ENCODE measurements around the gene METTL23. TPM values are rescaled to one million over a fixed set of nuclear protein-coding genes. Genes with fewer than 3 reads are reported as not detected.
"Not testable (repeated sequence)": the region's sequence is repeated elsewhere in the genome, so short reads cannot be mapped to it uniquely, and the experiment has no call there.

METTL23 gene
- polyA plus RNA-seq, 1 experiment, result 54.4 TPM

DNA sequence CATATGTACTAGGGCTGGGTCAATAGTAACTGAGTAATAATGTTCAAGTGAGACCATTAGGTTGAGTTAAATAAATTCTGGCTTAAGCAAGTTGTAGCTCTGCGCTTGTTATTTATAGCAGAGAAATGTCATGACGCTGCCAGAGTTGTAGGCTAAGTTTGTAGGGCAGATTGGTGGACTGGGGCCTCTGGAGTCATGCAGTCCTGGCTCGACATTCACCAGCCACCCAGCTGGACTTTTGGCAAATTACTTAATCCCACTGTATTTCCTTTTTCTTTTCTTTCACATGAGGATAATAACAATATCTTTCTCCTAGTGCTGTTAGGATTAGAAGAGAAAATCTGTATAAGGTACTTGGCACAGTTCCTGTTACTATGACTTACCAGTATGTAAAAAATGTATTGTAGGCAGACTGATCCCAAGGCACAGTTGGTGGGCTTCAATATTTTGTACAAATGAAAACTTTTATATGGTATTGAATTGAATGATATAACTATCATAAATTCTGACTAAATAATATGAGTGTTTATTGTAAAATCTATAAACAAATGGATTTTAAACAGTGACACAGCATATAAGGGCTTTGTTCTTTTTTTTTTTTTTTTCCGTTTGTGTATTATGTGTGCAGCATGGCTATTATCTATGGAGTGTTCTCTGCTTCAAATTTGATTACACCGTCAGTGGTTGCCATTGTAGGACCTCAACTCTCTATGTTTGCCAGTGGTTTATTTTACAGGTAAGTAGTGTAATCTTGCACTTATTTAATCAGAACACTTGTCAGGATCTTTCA lies 13.9 kb downstream of the METTL23 start:
- Histone ChIP-seq H3K9me3 (ENCODE audit: control insufficient read depth, insufficient read depth, low read length) (no peaks in the 10 kb centered on the region; the same call in 1 of the 2 replicates), H3K4me3 (ENCODE audit: low read depth, low read length) (peak overlapping the region; percentile 7; the same call in 1 of the 2 replicates), H3K27me3 (ENCODE audit: control insufficient read depth, insufficient read depth, low read length) (no peaks in the 10 kb centered on the region), H3K27ac (ENCODE audit: low read depth, low read length) (peak overlapping the region; percentile 47)
- no peak for DNase-seq (ENCODE audit: low read depth, low spot score)
- ChIA-PET CTCF (interaction anchor here (0.7 to 1.0 kb wide), 2 partner anchors 15 to 348 kb away, joined by 3 read pairs; no protein-coding TSS in a partner anchor), POLR2A (no interaction called here)
- TF ChIP-seq, protein P1, sequence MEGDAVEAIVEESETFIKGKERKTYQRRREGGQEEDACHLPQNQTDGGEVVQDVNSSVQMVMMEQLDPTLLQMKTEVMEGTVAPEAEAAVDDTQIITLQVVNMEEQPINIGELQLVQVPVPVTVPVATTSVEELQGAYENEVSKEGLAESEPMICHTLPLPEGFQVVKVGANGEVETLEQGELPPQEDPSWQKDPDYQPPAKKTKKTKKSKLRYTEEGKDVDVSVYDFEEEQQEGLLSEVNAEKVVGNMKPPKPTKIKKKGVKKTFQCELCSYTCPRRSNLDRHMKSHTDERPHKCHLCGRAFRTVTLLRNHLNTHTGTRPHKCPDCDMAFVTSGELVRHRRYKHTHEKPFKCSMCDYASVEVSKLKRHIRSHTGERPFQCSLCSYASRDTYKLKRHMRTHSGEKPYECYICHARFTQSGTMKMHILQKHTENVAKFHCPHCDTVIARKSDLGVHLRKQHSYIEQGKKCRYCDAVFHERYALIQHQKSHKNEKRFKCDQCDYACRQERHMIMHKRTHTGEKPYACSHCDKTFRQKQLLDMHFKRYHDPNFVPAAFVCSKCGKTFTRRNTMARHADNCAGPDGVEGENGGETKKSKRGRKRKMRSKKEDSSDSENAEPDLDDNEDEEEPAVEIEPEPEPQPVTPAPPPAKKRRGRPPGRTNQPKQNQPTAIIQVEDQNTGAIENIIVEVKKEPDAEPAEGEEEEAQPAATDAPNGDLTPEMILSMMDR (IDR thresholded peaks at IDR 0.05; ENCODE audit: low read depth, low read length), result no peak

DNA sequence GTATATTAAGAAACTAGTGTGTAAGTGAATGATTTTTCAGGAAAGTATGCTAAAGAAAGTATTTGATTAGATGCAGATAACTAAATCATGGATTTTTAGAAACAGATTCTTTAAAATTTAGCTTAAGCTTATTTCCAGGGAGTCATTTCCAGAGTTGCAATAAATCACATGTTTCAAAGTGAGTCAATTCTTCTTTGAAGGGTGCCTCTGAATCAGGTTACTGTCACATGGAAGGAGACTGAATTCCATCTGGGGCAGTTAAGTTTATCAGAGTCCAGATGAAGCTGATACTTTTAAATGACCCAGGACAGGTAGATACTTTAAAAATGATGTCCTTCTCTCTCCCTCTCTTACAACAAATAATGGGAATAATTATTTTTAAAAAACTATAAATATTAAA lies 16.3 kb downstream of the METTL23 start:
- Histone ChIP-seq H3K9me3 (ENCODE audit: control insufficient read depth, insufficient read depth, low read length) (no peaks in the 10 kb centered on the region), H3K4me3 (ENCODE audit: low read depth, low read length) (no peak overlapping the region), H3K27ac (ENCODE audit: low read depth, low read length) (no peak overlapping the region), H3K27me3 (ENCODE audit: control insufficient read depth, insufficient read depth, low read length) (no peaks in the 10 kb centered on the region)
- CTCF ChIA-PET, result interaction anchor here (1.5 kb wide), 1 partner anchor 313 kb away, joined by 3 read pairs; no protein-coding TSS in a partner anchor
- DNase-seq (ENCODE audit: low read depth, low spot score), result no peak
- TF ChIP-seq, protein P1 (IDR thresholded peaks at IDR 0.05; ENCODE audit: low read depth, low read length), result no peak
- POLR2A ChIA-PET, result interaction anchor here (0.5 kb wide), 1 partner anchor 50 kb away, joined by 3 read pairs; no protein-coding TSS in a partner anchor

DNA sequence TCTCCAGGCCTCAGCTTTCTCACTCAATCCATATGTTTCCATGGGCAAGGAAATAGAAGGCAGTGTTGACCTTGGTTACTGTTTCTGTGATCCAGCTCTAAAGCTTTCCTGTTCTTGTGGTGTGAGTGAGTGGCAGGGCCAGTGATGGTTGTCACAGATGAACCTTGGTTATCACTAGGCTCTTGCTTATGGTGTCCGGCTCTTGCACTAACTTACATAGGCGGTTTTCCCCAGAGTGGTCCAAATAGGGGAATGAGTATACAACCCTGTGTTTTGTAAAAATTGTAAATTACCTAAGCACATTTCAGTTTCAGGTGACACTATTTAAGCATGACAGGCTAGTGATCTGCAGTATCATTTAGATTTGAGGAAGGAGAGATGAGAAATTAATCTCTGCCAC lies 18.1 kb downstream of the METTL23 start:
- Histone ChIP-seq H3K27me3 (ENCODE audit: control insufficient read depth, insufficient read depth, low read length) (no peaks in the 10 kb centered on the region), H3K27ac (ENCODE audit: low read depth, low read length) (no peak overlapping the region), H3K9me3 (ENCODE audit: control insufficient read depth, insufficient read depth, low read length) (no peaks in the 10 kb centered on the region), H3K4me3 (ENCODE audit: low read depth, low read length) (no peak overlapping the region)
- ChIA-PET CTCF (no interaction called here), POLR2A (no interaction called here)
- no peak for DNase-seq (ENCODE audit: low read depth, low spot score)
- TF ChIP-seq, protein P1 (IDR thresholded peaks at IDR 0.05; ENCODE audit: low read depth, low read length), result no peak

DNA sequence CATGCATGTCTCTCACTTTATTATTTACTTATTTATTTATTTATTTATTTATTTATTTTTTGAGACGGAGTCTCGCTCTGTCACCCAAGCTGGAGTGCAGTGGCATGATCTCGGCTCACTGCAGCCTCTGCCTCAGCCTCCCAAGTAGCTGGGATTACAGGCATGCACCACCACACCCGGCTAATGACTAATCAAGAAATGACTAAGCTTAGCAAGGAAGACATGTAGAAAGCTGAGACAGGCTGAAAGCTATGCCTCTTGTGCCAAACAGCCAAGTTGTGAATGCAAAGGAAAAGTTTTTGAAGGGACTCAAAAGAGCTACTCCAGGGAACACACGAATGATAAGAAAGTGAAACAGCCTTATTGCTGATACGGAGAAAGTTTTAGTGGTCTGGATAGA lies 19.1 kb downstream of the METTL23 start:
- DNase-seq (ENCODE audit: low read depth, low spot score); H3K27ac ChIP-seq (ENCODE audit: low read depth, low read length); POLR2A ChIA-PET; H3K4me3 ChIP-seq (ENCODE audit: low read depth, low read length); H3K27me3 ChIP-seq (ENCODE audit: control insufficient read depth, insufficient read depth, low read length); H3K9me3 ChIP-seq (ENCODE audit: control insufficient read depth, insufficient read depth, low read length); CTCF ChIA-PET: not testable (repeated sequence)

DNA sequence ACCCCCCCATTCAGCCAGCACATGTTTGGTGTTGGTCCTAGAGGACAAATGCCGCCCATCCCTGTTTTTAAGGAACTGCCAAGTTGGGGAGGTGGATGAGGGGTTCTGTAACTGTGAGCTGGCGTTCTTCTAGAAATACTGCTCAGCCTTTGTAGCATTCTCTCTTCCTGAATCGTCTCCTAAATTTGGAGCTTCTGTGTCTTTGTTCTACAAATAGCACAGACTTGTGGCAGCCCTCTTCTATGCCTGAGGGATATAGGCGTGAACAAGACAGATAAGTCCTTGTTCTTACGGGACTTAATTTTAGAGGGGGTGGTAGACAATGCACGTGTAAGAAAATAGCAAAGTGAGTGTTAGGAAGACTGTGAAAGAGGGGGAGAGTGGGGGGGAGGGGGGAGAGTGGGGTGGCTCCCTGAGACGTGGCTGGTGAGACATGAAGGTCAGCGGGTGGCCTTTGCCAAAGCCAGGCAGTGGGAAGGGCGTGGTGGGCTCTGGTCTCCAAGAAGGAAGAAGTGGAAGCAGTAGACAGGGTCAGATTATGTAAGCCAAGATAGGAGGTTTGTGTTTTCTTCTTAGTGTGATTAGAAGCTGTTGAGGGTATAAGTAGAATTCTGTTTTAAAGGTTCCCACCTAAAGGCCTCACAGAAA lies 21.2 kb downstream of the METTL23 start:
- ChIA-PET CTCF (no interaction called here), POLR2A (interaction anchor here (0.7 kb wide), 1 partner anchor 9 kb away, joined by 3 read pairs; no protein-coding TSS in a partner anchor)
- Histone ChIP-seq H3K27me3 (ENCODE audit: control insufficient read depth, insufficient read depth, low read length) (no peaks in the 10 kb centered on the region), H3K9me3 (ENCODE audit: control insufficient read depth, insufficient read depth, low read length) (no peaks in the 10 kb centered on the region), H3K4me3 (ENCODE audit: low read depth, low read length) (no peak overlapping the region), H3K27ac (ENCODE audit: low read depth, low read length) (no peak overlapping the region)
- TF ChIP-seq, protein P1 (IDR thresholded peaks at IDR 0.05; ENCODE audit: low read depth, low read length), result no peak
- no peak for DNase-seq (ENCODE audit: low read depth, low spot score)

All from AG04450 (cell line).